GM18498 (cell line): ENCODE data around the gene IRAK2.
"Not testable (repeated sequence)": the region's sequence is repeated elsewhere in the genome, so short reads cannot be mapped to it uniquely, and the experiment has no call there.

Source experiments
- ATAC-seq: cut with Tn5 transposase; IDR thresholded peaks from one replicate; pipeline ENCODE4 v1.9.1; 2021; ENCODE audit warnings: mild to moderate bottlenecking, moderate library complexity; ENCODE audit not compliant: unreplicated experiment

The IRAK2 gene

GRCh38 chr3:10164546-10165393 is at the start of gene IRAK2:
Gene IRAK2 (plus strand): TSS chr3:10164919. CDS start chr3:10164955, 36 bp downstream.
- ATAC-seq = peak; percentile 94

- ATAC-seq = peak; percentile 95
These were observed 49.2 kb upstream of the IRAK2 start, which contains the start of gene BRK1 for GRCh38 chr3:10115326-10116137. Gene BRK1 (plus strand): TSS chr3:10115675. CDS start chr3:10115702, 27 bp downstream.

- no peak for ATAC-seq
These were observed 48.6 kb upstream of the IRAK2 start for GRCh38 chr3:10116138-10116460.

GRCh38 chr3:10116928-10117327 is 47.8 kb upstream of the IRAK2 start:
- no peak for ATAC-seq

- no peak for ATAC-seq
These were observed 45.3 kb upstream of the IRAK2 start for GRCh38 chr3:10119376-10119775.

- ATAC-seq = no peak
These were observed 43.7 kb upstream of the IRAK2 start for GRCh38 chr3:10121064-10121463.

GRCh38 chr3:10122724-10123123 is 42.0 kb upstream of the IRAK2 start:
- no peak for ATAC-seq

GRCh38 chr3:10135872-10136271 is 28.8 kb upstream of the IRAK2 start:
- ATAC-seq = not testable (repeated sequence)

GRCh38 chr3:10136426-10137005 is 28.2 kb upstream of the IRAK2 start:
- no peak for ATAC-seq

GRCh38 chr3:10137178-10137577 is 27.5 kb upstream of the IRAK2 start:
- ATAC-seq = no peak

- ATAC-seq = no peak
These were observed 23.6 kb upstream of the IRAK2 start for GRCh38 chr3:10140996-10141546.

GRCh38 chr3:10142707-10143560 is 21.8 kb upstream of the IRAK2 start:
- no peak for ATAC-seq

GRCh38 chr3:10145685-10146084 is 19.0 kb upstream of the IRAK2 start:
- no peak for ATAC-seq

GRCh38 chr3:10149226-10149625 is 15.5 kb upstream of the IRAK2 start:
- no peak for ATAC-seq

GRCh38 chr3:10150987-10151386 is 13.7 kb upstream of the IRAK2 start:
- ATAC-seq = no peak

- ATAC-seq = no peak
These were observed 10.2 kb upstream of the IRAK2 start for GRCh38 chr3:10154335-10155122.

GRCh38 chr3:10155123-10155472 is 9.6 kb upstream of the IRAK2 start:
- ATAC-seq = no peak

- ATAC-seq = no peak
These were observed 9.1 kb upstream of the IRAK2 start for GRCh38 chr3:10155658-10156057.

- no peak for ATAC-seq
These were observed 7.7 kb upstream of the IRAK2 start for GRCh38 chr3:10157031-10157430.

GRCh38 chr3:10158555-10158954 is 6.2 kb upstream of the IRAK2 start:
- ATAC-seq = not testable (repeated sequence)
